Measurements from ENCODE around the gene HFE.

- TF ChIP-seq CTCF (IDR thresholded peaks at IDR 0.05) (no peak), EP300 (IDR thresholded peaks at IDR 0.05; ENCODE audit: low read depth) (no peak), POLR2A (IDR thresholded peaks at IDR 0.05) (no peak)
These were observed 16.0 kb downstream of the HFE start for GRCh38 chr6:26103141-26103769.
